Measurements from ENCODE around the gene DCDC1. TPM values are rescaled to one million over a fixed set of nuclear protein-coding genes. Genes with fewer than 3 reads are reported as not detected.

The DCDC1 gene
- total and polyA plus RNA-seq, 9 of the 15 experiments (the other 6 are each of a cell fraction or from before 2014, with no cell fraction given): 0.05 to 0.18 (median 0.08) TPM; not detected in 3

DNA sequence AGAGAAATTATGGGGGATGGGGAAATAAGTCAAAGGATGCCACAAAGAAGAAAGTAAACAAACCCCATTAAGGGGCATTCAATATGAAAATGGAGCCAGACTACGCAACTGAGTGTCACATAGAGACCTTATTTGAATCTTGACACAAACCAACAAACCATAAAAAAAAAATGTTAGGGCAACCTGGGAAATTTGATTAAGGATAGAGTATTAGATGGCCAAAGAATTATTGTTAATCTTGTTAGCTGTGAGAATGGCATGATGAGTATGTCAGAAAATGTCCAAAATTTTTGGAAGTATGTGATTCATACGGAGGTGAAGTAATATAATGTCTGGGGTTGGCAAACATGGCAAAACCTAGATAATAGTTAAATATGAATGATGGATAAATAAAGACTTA, 461.3 kb downstream of the DCDC1 start:
- Histone ChIP-seq H3K4me2 (ENCODE audit: insufficient read depth, low read length) (no peak overlapping the region), H3K36me3 (ENCODE audit: control insufficient read depth, insufficient read depth, low read length) (no peaks in the 10 kb centered on the region), H3K79me2 (ENCODE audit: control insufficient read depth, insufficient read depth, low read length) (no peaks in the 10 kb centered on the region), H2AFZ (ENCODE audit: low read depth, low read length) (no peak overlapping the region), H3K27me3 (ENCODE audit: control insufficient read depth in 2 of 2, insufficient read depth in 2 of 2, low read length in 2 of 2) (no peaks in the 10 kb centered on the region), H3K9ac (ENCODE audit: insufficient read depth in 1 of 2, low read depth in 2 of 2, low read length in 2 of 2) (no peak overlapping the region), H3K9me3 (replicated peaks; ENCODE audit: control insufficient read depth, insufficient read depth, low read depth, low read length) (no peaks in the 10 kb centered on the region), H3K4me1 (replicated peaks in 1 of 2; ENCODE audit: control insufficient read depth in 2 of 2, insufficient read depth in 2 of 2, low read length in 2 of 2) (no peaks in the 10 kb centered on the region), H3K27ac (ENCODE audit: extremely low read depth, low read depth, low read length) (no peak overlapping the region), H3K4me3 (no peak overlapping the region), H3K9me1 (ENCODE audit: control insufficient read depth, insufficient read depth, low read length) (no peaks in the 10 kb centered on the region), H4K20me1 (replicated peaks; ENCODE audit: control insufficient read depth, insufficient read depth, low read length) (no peaks in the 10 kb centered on the region)
- in situ Hi-C loops (cut with MboI) (no loop called here), intact Hi-C loops (cut with micrococcal nuclease) (no loop called here)
- DNase-seq (ENCODE audit: extremely low read depth in 1 of 4, low spot score in 3 of 4): no peak
- ChIA-PET POLR2A (no interaction called here), CTCF (ENCODE audit: low intra/inter-chr PET ratio) (no interaction called here)
- no TSS peak for BruUV-seq (replicated peaks)
- no peak for FAIRE-seq
- no peak for ATAC-seq
- TF ChIP-seq, protein P1, sequence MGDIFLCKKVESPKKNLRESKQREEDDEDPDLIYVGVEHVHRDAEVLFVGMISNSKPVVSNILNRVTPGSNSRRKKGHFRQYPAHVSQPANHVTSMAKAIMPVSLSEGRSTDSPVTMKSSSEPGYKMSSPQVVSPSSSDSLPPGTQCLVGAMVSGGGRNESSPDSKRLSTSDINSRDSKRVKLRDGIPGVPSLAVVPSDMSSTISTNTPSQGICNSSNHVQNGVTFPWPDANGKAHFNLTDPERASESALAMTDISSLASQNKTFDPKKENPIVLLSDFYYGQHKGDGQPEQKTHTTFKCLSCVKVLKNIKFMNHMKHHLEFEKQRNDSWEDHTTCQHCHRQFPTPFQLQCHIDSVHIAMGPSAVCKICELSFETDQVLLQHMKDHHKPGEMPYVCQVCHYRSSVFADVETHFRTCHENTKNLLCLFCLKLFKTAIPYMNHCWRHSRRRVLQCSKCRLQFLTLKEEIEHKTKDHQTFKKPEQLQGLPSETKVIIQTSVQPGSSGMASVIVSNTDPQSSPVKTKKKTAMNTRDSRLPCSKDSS (IDR thresholded peaks at IDR 0.05; ENCODE audit: low read depth, partially characterized antibody): no peak
- TF ChIP-seq PHF20 (IDR thresholded peaks at IDR 0.05; ENCODE audit: partially characterized antibody) (no peak), ETV5 (CRISPR knock-in tag; IDR thresholded peaks at IDR 0.05; ENCODE audit: low read depth) (no peak), PTRF (tag; IDR thresholded peaks at IDR 0.05) (no peak), RBBP5 (IDR thresholded peaks at IDR 0.05; ENCODE audit: borderline replicate concordance, insufficient read depth, low read length, poor library complexity, severe bottlenecking) (no peak), LEF1 (IDR thresholded peaks at IDR 0.05) (no peak), CCAR2 (IDR thresholded peaks at IDR 0.05; ENCODE audit: low read depth, low read length) (no peak), RBM25 (IDR thresholded peaks at IDR 0.05; ENCODE audit: low read depth, low read length, severe bottlenecking) (no peak), CSDE1 (IDR thresholded peaks at IDR 0.05) (no peak), BCL6 (CRISPR knock-in tag; IDR thresholded peaks at IDR 0.05) (no peak)
- 0% methylated on average over 2 of the region's 2 CpGs for WGBS (ENCODE audit: insufficient coverage, low coverage, missing lambda C conversion rate)

All from K562 (cell line).